Measurements from ENCODE around the gene VPS4B.

VPS4B gene

DNA sequence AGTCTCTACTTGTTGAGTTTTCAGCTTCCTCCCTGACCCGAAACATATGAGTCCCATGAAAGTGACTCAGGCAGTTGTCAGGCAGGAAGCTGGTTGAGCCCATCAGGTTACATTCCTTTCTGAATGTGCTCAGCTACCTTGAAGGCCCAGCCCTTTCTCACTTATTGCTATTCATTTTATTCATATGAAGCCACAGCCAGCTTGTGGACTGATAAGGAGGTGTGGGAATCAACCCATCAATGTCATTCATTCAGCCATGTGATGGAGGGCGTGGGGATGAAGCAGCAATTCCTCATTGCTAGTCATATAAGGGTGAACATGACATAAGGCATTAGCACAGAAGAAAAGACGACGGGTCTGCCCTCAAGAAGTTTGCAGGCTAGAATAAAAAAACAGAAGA, 5.3 kb upstream of the VPS4B start:
- DNase-seq, result no peak

DNA sequence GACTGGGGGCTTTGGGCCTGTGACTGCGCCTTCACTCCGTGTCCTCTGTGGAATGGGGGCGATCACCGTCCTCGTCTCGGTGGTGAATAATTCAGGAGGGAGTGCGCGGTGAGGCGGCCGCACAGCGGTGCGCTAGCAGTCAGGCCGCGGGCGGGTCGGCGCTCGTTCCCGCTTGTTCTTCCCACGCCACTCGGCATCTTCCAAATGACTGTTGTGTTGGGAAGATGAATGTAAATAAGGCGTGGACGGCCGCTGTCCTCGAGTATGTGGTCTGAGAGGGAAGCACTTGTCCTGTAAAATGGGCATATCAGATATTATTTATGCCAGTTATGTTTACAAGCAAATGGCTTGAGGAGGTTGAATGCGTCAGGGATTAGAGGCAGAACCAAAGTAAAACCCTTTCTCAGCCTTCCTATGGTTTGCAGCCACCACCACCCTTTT, 608 bp upstream of the VPS4B start:
- DNase-seq, result no peak

DNA sequence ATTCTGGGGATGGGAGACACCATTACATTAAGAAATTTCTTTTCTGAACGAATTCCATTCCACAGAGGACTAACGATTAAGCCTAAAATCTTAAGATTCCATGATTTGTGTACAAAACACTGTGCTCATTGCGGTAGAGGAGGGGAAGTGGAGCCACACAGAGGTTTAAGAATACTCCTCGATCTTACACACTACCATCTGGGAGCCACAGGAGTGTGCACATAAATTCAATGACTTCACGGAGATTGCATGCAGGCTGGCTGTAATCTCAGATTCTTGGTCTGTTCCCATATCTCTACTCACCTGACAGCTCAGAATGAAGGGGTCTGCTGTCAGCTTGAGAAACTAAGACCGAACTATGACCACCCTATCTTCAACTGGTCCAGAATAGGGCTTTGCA, 762 bp downstream of the VPS4B start:
- DNase-seq, result no peak

- no peak for DNase-seq
Measured at GRCh38 chr18:63412953-63413352, 9.3 kb downstream of the VPS4B start.

- no peak for DNase-seq
Measured at GRCh38 chr18:63410792-63411191, 11.5 kb downstream of the VPS4B start.

- no peak for DNase-seq
Measured at GRCh38 chr18:63409301-63409700, 13.0 kb downstream of the VPS4B start.

GRCh38 chr18:63407734-63408133, 14.5 kb downstream of the VPS4B start:
- no peak for DNase-seq

- no peak for DNase-seq
Measured at GRCh38 chr18:63405986-63406385, 16.3 kb downstream of the VPS4B start.

DNA sequence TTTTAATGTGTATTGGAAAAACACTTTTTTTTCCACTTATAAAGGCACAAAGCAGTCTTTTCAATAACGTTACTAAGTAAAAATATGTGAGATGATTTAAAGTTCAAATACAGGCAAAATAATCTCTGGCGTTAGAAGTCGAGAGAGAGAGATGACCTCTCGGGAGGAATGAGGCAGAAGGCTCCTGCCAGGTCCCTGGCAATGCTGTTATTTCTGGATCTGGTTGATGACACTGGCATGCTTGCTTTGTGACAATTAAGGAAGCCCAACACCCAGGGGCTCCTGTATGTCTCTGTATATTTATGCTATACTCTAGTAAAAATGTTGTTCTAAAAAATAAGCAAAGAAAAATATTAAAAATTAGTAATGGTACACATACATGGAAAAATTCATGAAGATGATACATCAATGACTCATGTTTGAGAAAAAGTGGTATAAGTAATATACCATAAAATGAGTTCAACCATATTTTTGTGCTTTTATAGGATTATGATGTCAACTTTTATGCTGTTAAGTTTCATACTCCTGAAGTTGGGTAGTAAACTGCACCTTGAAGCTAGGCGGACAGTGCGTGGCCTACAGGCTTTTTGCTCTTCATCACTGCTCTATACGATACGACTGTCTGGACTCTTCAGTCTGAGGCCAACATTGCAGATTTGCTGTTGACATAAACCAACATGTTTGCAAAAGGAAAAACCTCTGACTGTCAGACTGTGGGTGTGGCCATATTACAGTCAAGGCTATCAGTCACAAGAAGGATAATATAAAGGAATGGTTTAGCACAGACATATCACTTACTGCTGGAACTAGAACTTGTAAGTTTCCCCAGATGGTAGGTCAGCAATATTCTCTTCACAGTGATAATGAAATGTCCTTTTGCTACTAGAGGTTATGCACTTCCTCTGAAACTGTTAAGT, 19.8 kb downstream of the VPS4B start:
- DNase-seq, result no peak

- DNase-seq, result no peak
Measured at GRCh38 chr18:63399300-63399699, 23.0 kb downstream of the VPS4B start.

GRCh38 chr18:63397349-63397748, 24.9 kb downstream of the VPS4B start:
- no peak for DNase-seq

- DNase-seq, result no peak
Measured at GRCh38 chr18:63395503-63395902, 26.8 kb downstream of the VPS4B start.

DNA sequence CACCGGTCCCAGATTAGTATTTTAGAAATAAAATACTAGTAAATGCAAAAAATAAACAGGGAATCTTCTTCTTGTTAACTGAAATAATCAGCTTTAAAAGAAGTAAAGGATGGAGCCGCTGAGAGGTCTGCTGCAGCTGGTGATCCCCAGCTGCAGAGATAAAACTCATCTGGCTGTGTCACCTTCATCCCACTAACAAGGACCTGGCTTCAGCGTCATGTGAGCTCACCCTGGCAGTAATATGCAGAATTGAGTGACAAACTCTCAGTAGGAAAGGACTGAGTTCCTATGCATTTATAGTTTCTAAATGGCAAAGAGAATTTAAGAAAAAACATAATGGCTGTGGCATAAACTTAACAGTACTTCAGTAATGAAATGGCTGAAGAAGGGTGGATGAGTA, 27.3 kb downstream of the VPS4B start:
- DNase-seq, result no peak

DNA sequence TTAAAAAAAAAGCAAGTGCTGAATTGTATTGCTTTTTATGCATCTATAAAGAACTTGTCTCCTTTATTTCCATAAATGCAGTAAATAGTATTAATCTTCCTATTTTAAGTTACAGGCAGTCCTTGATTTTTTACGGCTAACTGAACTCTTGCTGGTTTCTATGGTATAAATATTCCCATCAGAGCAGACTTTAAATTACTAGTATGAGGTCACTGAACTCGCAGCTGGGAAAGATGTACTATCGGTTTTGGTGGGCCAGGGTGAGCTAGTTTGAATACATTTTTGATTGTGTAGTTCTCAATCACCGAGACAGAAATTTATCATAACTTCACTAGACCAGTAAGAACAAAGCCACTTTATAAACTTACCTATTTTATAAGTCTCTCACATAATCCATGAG, 34.4 kb downstream of the VPS4B start:
- DNase-seq, result no peak

GRCh38 chr18:63382843-63383242, 39.4 kb downstream of the VPS4B start:
- no peak for DNase-seq

GRCh38 chr18:63379639-63379962, 42.7 kb downstream of the VPS4B start:
- DNase-seq, result no peak

DNA sequence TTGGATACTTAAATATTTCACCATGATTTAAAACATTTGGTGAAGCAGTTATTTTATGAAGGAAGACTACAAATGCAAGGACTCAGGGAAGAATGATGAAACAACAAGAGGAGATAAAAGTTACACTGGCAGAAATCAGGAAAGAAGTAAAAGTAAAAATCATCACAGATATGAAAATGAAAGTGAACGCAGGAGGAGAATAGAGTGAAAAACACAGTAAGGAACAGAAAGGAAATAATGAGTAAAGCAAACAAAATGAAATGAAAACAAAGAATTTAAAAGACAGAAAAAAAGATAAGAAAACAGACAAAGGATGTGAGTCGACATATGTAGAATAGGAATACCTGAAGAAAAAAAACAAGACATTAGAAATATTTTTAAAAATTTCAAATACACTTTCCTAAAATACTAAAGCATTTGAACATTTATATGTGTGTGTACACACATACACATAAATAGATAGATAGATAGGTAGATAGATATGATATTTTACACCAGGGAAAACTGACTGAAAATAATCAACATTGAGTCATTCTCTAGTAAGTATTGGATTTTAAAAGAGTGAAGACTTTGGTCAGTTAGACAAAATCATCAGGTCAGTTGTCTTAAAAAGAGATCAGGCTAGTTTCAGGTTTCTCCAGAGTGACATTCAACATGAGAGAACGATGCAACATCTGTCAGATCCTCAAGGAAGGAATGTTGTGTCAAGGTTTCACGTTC, 43.2 kb downstream of the VPS4B start:
- DNase-seq, result no peak

GRCh38 chr18:63377275-63377980, 44.8 kb downstream of the VPS4B start:
- DNase-seq, result no peak

GRCh38 chr18:63376538-63376937, 45.7 kb downstream of the VPS4B start:
- no peak for DNase-seq

DNA sequence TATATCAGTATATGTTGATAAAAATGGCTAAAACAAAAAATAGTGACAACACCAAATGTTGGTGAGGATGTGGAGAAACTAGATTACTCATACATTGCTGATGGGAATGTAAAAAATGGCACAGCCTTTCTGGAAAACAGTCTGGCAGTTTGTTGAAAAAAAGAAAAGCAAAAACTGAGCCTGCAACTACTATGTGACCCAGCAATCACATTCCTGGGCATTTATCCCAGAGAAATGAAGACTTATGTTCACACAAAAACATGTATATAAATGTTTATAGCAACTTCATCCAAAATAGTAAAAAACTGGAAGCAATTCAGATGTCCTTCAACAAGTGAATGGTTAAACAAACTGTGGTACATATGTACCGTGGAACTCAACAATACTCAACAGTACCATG, 47.7 kb downstream of the VPS4B start:
- DNase-seq, result no peak

- DNase-seq, result no peak
Measured at GRCh38 chr18:63373161-63373560, 49.1 kb downstream of the VPS4B start.

DNA sequence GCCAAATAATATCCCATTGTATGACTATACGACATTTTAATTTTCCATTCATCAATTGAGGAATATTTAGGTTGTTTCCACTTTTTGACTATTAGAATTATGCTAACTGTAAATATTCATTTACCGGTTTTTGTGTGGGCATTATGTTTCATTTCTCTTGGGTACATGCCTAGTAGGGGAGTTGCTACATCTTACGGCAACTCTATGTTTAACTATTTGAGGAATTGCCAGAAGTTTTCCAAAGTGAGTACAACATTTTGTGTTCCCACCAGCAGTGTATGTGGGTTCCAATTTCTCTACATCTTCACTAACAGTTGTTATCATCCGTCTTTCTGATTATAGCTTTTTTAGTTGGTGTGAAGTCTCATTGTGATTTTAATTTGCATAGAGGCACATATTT, 53.7 kb downstream of the VPS4B start:
- DNase-seq, result no peak

GRCh38 chr18:63367053-63367953, 55.0 kb downstream of the VPS4B start, which contains the start of gene KDSR:
Gene KDSR (minus strand): TSS chr18:63367206. CDS start chr18:63367118, 88 bp downstream.
- DNase-seq, result peak; percentile 86 to 87

All from stimulated activated CD4-positive, alpha-beta T cell treated with anti-CD3 and anti-CD28 coated beads, Interleukin-2, amount 100 ng/mL, for 24 hours (primary cell).